MM.1S (cell line): ENCODE data around the gene ACHE.

Experiments used
- DNase-seq: peaks from one replicate; pipeline ENCODE4 v3.0.0-alpha.2; 2015
- H2AFZ ChIP-seq: fragments of 300-600 bp; sonication (generic); 2 replicates; pipeline ENCODE4 v1.6.0; 2016; ENCODE audit warnings: antibody characterized with exemption, low read length
- H3F3A ChIP-seq: fragments of 300-600 bp; sonication (generic); 2 replicates; pipeline ENCODE4 v1.6.1; 2016; ENCODE audit warnings: mild to moderate bottlenecking, antibody characterized with exemption, low read length, moderate library complexity, mixed read lengths; ENCODE audit not compliant: insufficient read depth
- H3K27ac ChIP-seq: fragments of 300-600 bp; sonication (generic); 2 replicates; pipeline ENCODE4 v1.5.1; 2016; ENCODE audit warnings: mild to moderate bottlenecking, low read length
- H3K27me3 ChIP-seq: fragments of 300-600 bp; sonication (generic); replicated peaks from 2 replicates; pipeline ENCODE4 v1.6.0; 2016; ENCODE audit warnings: low read length; ENCODE audit not compliant: insufficient read depth
- H3K36me3 ChIP-seq: fragments of 300-600 bp; sonication (generic); replicated peaks from 2 replicates; pipeline ENCODE4 v1.6.1; 2016; ENCODE audit warnings: mild to moderate bottlenecking, low read length, mixed read lengths; ENCODE audit not compliant: insufficient read depth
- H3K4me1 ChIP-seq: fragments of 300-600 bp; sonication (generic); 2 replicates; pipeline ENCODE4 v1.6.1; 2016; ENCODE audit warnings: low read length, mixed read lengths
- H3K4me2 ChIP-seq: fragments of 300-600 bp; sonication (generic); 2 replicates; pipeline ENCODE4 v1.6.0; 2016; ENCODE audit warnings: low read depth, low read length
- H3K4me3 ChIP-seq: fragments of 300-600 bp; sonication (generic); 2 replicates; pipeline ENCODE4 v1.5.1; 2016; ENCODE audit warnings: low read length, mixed read lengths
- H3K79me2 ChIP-seq: fragments of 300-600 bp; sonication (generic); 2 replicates; pipeline ENCODE4 v1.6.1; 2016; ENCODE audit warnings: mixed run types, low read length, mixed read lengths
- H3K9ac ChIP-seq: fragments of 300-600 bp; sonication (generic); 2 replicates; pipeline ENCODE4 v1.6.1; 2016; ENCODE audit warnings: low read length, mixed read lengths
- H3K9me2 ChIP-seq: fragments of 300-600 bp; sonication (generic); replicated peaks from 2 replicates; pipeline ENCODE4 v1.6.1; 2016; ENCODE audit warnings: mild to moderate bottlenecking, low read length, mixed read lengths; ENCODE audit not compliant: insufficient read depth
- H3K9me3 ChIP-seq: fragments of 300-600 bp; sonication (generic); replicated peaks from 2 replicates; pipeline ENCODE4 v1.6.1; 2016; ENCODE audit warnings: mild to moderate bottlenecking, low read length, mixed read lengths; ENCODE audit not compliant: insufficient read depth
- H4K20me1 ChIP-seq: fragments of 300-600 bp; sonication (generic); 2 replicates; pipeline ENCODE4 v1.6.1; 2016; ENCODE audit warnings: mild to moderate bottlenecking, low read length, moderate library complexity, mixed read lengths; ENCODE audit not compliant: insufficient read depth
- EZH2 ChIP-seq: fragments of 300-600 bp; sonication (generic); optimal IDR thresholded peaks from 2 replicates; pipeline ENCODE3; 2017; ENCODE audit warnings: low read depth, mild to moderate bottlenecking, antibody characterized with exemption, low read length, mixed read lengths
- EZH2phosphoT487 ChIP-seq: fragments of 300-600 bp; sonication (generic); IDR thresholded peaks from 2 replicates; pipeline ENCODE4 v1.6.1; 2018; ENCODE audit warnings: antibody characterized with exemption, low read length
- TF ChIP-seq, protein P1 (sequence below): fragments of 300-600 bp; sonication (generic); IDR thresholded peaks from 2 replicates; pipeline ENCODE4 v1.5.1; 2016; ENCODE audit warnings: antibody characterized with exemption, low read length, mixed read lengths

ACHE gene

GRCh38 chr7:100881136-100881535 lies 14.6 kb downstream of the ACHE start:
- Histone ChIP-seq H3K36me3 (peaks cover 22% of the 10 kb centered on the region), H4K20me1 (no peaks in the 10 kb centered on the region; the same call in 1 of the 2 replicates), H3K27me3 (no peaks in the 10 kb centered on the region), H3K4me2 (no peak overlapping the region), H3K79me2 (peaks cover 63% of the 10 kb centered on the region), H3K4me3 (no peak overlapping the region), H2AFZ (no peak overlapping the region), H3K9ac (no peak overlapping the region), H3F3A (no peaks in the 10 kb centered on the region), H3K9me2 (no peaks in the 10 kb centered on the region), H3K9me3 (no peaks in the 10 kb centered on the region), H3K4me1 (peaks cover 7% of the 10 kb centered on the region; the same call in 1 of the 2 replicates), H3K27ac (no peak overlapping the region)
- TF ChIP-seq EZH2 (no peak), EZH2phosphoT487 (no peak)
- TF ChIP-seq, protein P1, sequence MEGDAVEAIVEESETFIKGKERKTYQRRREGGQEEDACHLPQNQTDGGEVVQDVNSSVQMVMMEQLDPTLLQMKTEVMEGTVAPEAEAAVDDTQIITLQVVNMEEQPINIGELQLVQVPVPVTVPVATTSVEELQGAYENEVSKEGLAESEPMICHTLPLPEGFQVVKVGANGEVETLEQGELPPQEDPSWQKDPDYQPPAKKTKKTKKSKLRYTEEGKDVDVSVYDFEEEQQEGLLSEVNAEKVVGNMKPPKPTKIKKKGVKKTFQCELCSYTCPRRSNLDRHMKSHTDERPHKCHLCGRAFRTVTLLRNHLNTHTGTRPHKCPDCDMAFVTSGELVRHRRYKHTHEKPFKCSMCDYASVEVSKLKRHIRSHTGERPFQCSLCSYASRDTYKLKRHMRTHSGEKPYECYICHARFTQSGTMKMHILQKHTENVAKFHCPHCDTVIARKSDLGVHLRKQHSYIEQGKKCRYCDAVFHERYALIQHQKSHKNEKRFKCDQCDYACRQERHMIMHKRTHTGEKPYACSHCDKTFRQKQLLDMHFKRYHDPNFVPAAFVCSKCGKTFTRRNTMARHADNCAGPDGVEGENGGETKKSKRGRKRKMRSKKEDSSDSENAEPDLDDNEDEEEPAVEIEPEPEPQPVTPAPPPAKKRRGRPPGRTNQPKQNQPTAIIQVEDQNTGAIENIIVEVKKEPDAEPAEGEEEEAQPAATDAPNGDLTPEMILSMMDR, result no peak
- no peak for DNase-seq

DNA sequence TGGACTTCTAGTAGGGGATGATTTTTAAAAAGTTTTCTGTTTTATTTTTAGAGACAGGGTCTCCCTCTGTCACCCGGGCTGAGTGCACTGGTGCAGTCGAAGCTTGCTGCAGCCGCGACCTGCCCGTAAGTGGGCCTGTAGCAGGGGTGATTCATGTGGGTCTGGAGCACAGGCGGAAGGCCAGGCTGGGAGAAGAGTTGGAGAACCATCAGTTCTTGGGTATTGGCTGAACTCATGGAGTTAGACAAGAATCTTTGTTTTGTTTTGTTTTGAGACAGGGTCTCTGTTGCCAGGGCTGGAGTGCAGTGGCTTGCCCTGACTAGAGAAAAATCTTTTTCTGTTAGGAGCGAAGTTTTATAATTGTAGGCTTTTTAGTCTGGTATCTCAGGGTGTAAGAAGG lies 15.0 kb downstream of the ACHE start:
- H3K27me3 ChIP-seq, result no peaks in the 10 kb centered on the region
- DNase-seq, result no peak
- H3K9me2 ChIP-seq, result no peaks in the 10 kb centered on the region
- H3K27ac ChIP-seq, result no peak overlapping the region
- H3K4me1 ChIP-seq, result peaks cover 7% of the 10 kb centered on the region; the same call in 1 of the 2 replicates
- no peak for TF ChIP-seq EZH2
- TF ChIP-seq EZH2phosphoT487, result no peak
- TF ChIP-seq, protein P1, result no peak
- H3K9me3 ChIP-seq, result no peaks in the 10 kb centered on the region
- H4K20me1 ChIP-seq, result no peaks in the 10 kb centered on the region; the same call in 1 of the 2 replicates
- H3K9ac ChIP-seq, result no peak overlapping the region
- H3K4me3 ChIP-seq, result no peak overlapping the region
- H2AFZ ChIP-seq, result no peak overlapping the region
- no peaks in the 10 kb centered on the region for H3F3A ChIP-seq
- H3K36me3 ChIP-seq, result peaks cover 17% of the 10 kb centered on the region
- H3K4me2 ChIP-seq, result no peak overlapping the region
- peaks cover 68% of the 10 kb centered on the region for H3K79me2 ChIP-seq

DNA sequence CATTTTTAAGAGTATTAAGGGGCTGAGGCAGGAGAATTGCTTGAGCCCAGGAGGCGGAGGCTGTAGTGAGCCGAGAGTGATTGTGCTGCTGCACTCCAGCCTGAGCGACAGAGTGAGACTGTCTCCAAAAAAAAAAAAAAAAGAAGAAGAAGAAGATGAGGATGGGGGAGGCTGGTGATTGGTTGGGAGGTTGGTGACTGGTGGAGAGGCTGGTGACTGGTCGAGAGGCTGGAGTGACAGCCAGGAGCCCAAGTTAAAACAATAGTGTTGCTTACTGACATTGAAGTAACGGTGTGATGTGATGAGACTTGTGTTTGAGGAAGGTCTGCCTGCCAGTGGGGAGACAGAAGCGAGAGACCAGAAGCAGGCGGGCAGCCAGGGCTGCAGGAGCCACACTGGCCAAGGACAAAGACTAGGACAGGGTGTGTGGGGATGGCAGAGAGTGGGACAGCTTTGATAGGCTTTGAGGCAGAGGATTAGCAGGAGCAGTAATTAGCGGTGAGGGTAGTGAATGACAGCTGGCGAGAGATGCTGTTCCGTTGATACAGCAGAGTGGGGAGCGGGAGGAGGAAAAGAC lies 15.9 kb downstream of the ACHE start:
- H4K20me1 ChIP-seq, result no peaks in the 10 kb centered on the region; the same call in 1 of the 2 replicates
- H3K9me2 ChIP-seq, result no peaks in the 10 kb centered on the region
- H3K4me2 ChIP-seq, result no peak overlapping the region
- H3K27me3 ChIP-seq, result no peaks in the 10 kb centered on the region
- TF ChIP-seq, protein P1, result no peak
- TF ChIP-seq EZH2 (no peak), EZH2phosphoT487 (no peak)
- no peak for DNase-seq
- H3K36me3 ChIP-seq, result peaks cover 8% of the 10 kb centered on the region; the same call in 1 of the 2 replicates
- H3K79me2 ChIP-seq, result peaks cover 75% of the 10 kb centered on the region
- 0 out of 2 replicates have a peak, but pooled peaks cover 3% of the 10 kb centered on the region for H3F3A ChIP-seq
- H3K4me1 ChIP-seq, result peaks cover 7% of the 10 kb centered on the region; the same call in 1 of the 2 replicates
- H3K9me3 ChIP-seq, result no peaks in the 10 kb centered on the region
- H2AFZ ChIP-seq, result no peak overlapping the region
- no peak overlapping the region for H3K27ac ChIP-seq
- H3K9ac ChIP-seq, result no peak overlapping the region
- no peak overlapping the region for H3K4me3 ChIP-seq
